OCI-LY3 (cell line): ENCODE results near the gene FGD2.
A peak's percentile ranks its signal among the peaks of the same experiment; 100 is the strongest.

ENCODE experiments used
- H2AFZ ChIP-seq: fragments of 200-600, 300-600 bp; shearing (Covaris generic); 2 replicates; pipeline ENCODE4 v1.6.0; 2014; ENCODE audit warnings: antibody characterized with exemption, low read depth, low read length
- H3K27ac ChIP-seq: fragments of 200-600, 300-600 bp; sonication (generic); 2 replicates; pipeline ENCODE4 v1.5.1; 2014; ENCODE audit warnings: mild to moderate bottlenecking, low read length, moderate library complexity, mixed read lengths
- H3K27me3 ChIP-seq: fragments of 200-600, 300-600 bp; sonication (generic); 2 replicates; pipeline ENCODE4 v1.6.1; 2014; ENCODE audit warnings: low read depth, low read length, mixed read lengths
- H3K36me3 ChIP-seq: fragments of 200-600, 300-600 bp; sonication (generic); replicated peaks from 2 replicates; pipeline ENCODE3; 2014; ENCODE audit warnings: low read depth, low read length, mixed read lengths
- H3K4me1 ChIP-seq: fragments of 300-600, 200-600 bp; sonication (generic); 2 replicates; pipeline ENCODE4 v1.6.1; 2014; ENCODE audit warnings: low read length, mixed read lengths
- H3K4me2 ChIP-seq: fragments of 200-600, 300-600 bp; sonication (generic); 2 replicates; pipeline ENCODE4 v1.6.1; 2014; ENCODE audit warnings: low read length, mixed read lengths
- H3K4me3 ChIP-seq: fragments of 300-600, 200-600 bp; sonication (generic); 2 replicates; pipeline ENCODE4 v1.5.1; 2014; ENCODE audit warnings: antibody characterized with exemption, mild to moderate bottlenecking, low read length, moderate library complexity
- H3K79me2 ChIP-seq: fragments of 300-600, 200-600 bp; shearing (Covaris generic); 2 replicates; pipeline ENCODE4 v1.6.1; 2014; ENCODE audit warnings: mild to moderate bottlenecking, low read length, mixed read lengths
- H3K9ac ChIP-seq: fragments of 300-600, 200-600 bp; shearing (Covaris generic); 2 replicates; pipeline ENCODE4 v1.6.0; 2014; ENCODE audit warnings: mild to moderate bottlenecking, low read length, moderate library complexity
- H3K9me3 ChIP-seq: fragments of 200-600, 300-600 bp; shearing (Covaris generic); 2 replicates; pipeline ENCODE4 v1.6.1; 2014; ENCODE audit warnings: low read length, mixed read lengths; ENCODE audit not compliant: insufficient read depth
- H4K20me1 ChIP-seq: fragments of 200-600, 300-600 bp; sonication (generic); 2 replicates; pipeline ENCODE4 v1.6.1; 2016; ENCODE audit warnings: low read length, mixed read lengths; ENCODE audit not compliant: insufficient read depth
- EZH2phosphoT487 ChIP-seq: fragments of 200-600 bp; shearing (Covaris generic); IDR thresholded peaks from 2 replicates; pipeline ENCODE4 v1.6.1; 2018; ENCODE audit warnings: antibody characterized with exemption, mixed run types, low read depth
- TF ChIP-seq, protein P1 (sequence below): fragments of 200-600, 300-600 bp; sonication (generic); IDR thresholded peaks from 2 replicates; pipeline ENCODE4 v1.5.1; 2014; ENCODE audit warnings: antibody characterized with exemption, low read length, low read depth

The FGD2 gene

DNA sequence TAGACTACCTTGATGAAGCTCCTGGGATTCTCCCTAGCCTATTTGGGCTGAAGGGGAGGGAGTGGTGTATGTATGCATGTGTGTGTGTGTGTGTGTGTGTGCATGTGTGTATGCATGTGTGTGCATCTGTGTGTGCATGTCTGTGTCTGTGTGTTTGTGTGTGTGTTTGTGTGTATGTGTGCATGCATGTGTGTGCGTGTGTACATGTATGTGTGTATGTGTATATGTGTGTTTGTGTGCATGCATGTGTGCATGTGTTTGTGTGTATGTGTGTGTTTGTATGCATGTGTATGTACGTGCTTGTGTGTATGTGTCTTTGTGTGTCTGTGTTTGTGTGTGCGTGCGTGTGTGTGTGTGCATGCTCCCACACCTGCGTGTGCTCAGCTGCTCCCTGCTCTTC, 15.4 kb downstream of the FGD2 start:
- no peak overlapping the region for H3K27ac ChIP-seq
- H3K9ac ChIP-seq, result no peak overlapping the region
- peaks cover 57% of the 10 kb centered on the region for H3K4me1 ChIP-seq
- no peak overlapping the region for H3K4me3 ChIP-seq
- no peaks in the 10 kb centered on the region for H3K9me3 ChIP-seq
- no peaks in the 10 kb centered on the region for H3K27me3 ChIP-seq
- H3K36me3 ChIP-seq, result peaks cover 80% of the 10 kb centered on the region
- TF ChIP-seq, protein P1, sequence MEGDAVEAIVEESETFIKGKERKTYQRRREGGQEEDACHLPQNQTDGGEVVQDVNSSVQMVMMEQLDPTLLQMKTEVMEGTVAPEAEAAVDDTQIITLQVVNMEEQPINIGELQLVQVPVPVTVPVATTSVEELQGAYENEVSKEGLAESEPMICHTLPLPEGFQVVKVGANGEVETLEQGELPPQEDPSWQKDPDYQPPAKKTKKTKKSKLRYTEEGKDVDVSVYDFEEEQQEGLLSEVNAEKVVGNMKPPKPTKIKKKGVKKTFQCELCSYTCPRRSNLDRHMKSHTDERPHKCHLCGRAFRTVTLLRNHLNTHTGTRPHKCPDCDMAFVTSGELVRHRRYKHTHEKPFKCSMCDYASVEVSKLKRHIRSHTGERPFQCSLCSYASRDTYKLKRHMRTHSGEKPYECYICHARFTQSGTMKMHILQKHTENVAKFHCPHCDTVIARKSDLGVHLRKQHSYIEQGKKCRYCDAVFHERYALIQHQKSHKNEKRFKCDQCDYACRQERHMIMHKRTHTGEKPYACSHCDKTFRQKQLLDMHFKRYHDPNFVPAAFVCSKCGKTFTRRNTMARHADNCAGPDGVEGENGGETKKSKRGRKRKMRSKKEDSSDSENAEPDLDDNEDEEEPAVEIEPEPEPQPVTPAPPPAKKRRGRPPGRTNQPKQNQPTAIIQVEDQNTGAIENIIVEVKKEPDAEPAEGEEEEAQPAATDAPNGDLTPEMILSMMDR, result no peak
- TF ChIP-seq EZH2phosphoT487, result no peak
- H3K4me2 ChIP-seq, result no peak overlapping the region
- peaks cover 16% of the 10 kb centered on the region for H4K20me1 ChIP-seq
- H2AFZ ChIP-seq, result no peak overlapping the region
- H3K79me2 ChIP-seq, result peaks cover 13% of the 10 kb centered on the region

DNA sequence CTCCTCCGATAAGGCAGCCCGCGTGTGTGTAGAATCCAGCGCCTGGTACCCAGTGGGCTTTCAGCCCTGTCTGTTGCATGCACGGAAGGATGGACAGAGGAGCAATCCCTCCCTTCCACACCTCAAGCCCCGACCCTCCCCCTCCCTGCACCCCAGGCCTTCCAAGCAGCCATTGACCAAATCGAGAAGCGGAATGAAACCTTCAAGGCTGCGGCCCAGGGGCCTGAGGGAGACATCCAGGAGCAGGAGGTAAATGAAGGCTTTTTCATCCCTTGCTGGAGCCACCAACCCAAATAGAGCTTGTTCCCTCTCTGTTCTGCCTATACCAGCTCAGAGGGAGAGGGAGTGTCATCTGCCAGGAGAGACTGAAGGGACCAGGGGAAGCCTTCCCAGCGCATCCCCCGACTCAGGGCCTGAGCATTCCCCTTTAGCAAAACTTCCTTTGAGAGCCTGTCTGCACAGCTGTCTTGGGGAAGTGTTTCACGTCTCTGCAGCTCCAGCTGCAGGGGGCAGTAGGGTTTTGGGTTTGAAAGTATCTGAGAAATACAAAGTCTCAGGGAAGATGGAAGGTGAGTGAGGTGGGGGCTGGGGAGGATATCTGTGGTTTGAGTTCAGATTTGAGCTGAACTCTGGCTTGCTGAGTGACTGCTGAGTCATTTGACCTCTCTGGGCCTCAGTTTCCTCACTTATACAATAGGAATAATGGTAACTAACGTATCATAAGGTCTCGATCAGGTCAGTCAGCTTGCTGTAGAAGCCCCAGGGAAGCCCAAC, 16.1 kb downstream of the FGD2 start:
- H3K36me3 ChIP-seq, result peaks cover 81% of the 10 kb centered on the region
- peak overlapping the region; percentile 20; the same call in 1 of the 2 replicates for H3K27ac ChIP-seq
- no peak overlapping the region for H3K4me2 ChIP-seq
- peaks cover 16% of the 10 kb centered on the region for H4K20me1 ChIP-seq
- H3K9me3 ChIP-seq, result no peaks in the 10 kb centered on the region
- H3K4me1 ChIP-seq, result peaks cover 57% of the 10 kb centered on the region
- peaks cover 13% of the 10 kb centered on the region for H3K79me2 ChIP-seq
- no peaks in the 10 kb centered on the region for H3K27me3 ChIP-seq
- H2AFZ ChIP-seq, result no peak overlapping the region
- H3K9ac ChIP-seq, result no peak overlapping the region
- TF ChIP-seq, protein P1, result peak; percentile 61
- no peak for TF ChIP-seq EZH2phosphoT487
- H3K4me3 ChIP-seq, result no peak overlapping the region

DNA sequence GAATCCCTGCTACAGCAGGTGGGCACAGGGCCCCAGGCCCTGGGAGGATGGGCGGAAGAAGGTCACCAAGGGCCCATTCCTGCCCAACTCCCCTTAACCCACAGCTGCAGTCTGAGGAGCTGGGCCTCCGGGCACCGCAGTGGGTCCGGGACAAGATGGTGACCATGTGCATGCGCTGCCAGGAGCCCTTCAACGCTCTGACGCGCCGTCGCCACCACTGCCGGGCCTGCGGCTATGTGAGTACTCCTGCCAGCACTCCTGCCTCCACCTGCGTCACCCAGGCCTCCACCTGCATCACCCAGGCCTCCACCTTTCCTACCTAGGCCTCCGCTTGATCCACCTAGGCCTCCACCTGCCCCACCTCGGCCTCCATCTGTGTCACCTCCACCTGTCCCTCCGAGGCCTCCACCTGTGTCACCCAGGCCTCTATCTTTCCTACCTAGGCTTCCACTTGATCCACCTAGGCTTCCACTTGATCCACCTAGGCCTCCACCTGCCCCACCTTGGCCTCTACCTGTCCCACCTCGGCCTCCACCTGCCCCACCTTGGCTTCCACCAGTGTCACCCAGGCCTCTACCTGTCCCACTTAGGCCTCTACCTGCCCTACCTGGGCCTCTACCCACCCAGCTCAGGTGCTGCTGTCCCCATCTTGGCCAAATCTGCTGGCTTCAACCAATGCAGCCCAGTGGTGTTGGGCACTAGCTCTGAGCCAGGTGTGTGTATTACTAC, 16.8 kb downstream of the FGD2 start:
- Histone ChIP-seq H2AFZ (no peak overlapping the region), H3K9me3 (no peaks in the 10 kb centered on the region), H3K4me1 (peaks cover 52% of the 10 kb centered on the region), H3K27me3 (no peaks in the 10 kb centered on the region), H3K4me3 (no peak overlapping the region), H3K36me3 (peaks cover 81% of the 10 kb centered on the region), H3K27ac (peak overlapping the region; percentile 20; the same call in 1 of the 2 replicates), H3K4me2 (no peak overlapping the region), H3K9ac (no peak overlapping the region), H3K79me2 (peaks cover 13% of the 10 kb centered on the region), H4K20me1 (peaks cover 14% of the 10 kb centered on the region)
- TF ChIP-seq EZH2phosphoT487, result no peak
- TF ChIP-seq, protein P1, result no peak

DNA sequence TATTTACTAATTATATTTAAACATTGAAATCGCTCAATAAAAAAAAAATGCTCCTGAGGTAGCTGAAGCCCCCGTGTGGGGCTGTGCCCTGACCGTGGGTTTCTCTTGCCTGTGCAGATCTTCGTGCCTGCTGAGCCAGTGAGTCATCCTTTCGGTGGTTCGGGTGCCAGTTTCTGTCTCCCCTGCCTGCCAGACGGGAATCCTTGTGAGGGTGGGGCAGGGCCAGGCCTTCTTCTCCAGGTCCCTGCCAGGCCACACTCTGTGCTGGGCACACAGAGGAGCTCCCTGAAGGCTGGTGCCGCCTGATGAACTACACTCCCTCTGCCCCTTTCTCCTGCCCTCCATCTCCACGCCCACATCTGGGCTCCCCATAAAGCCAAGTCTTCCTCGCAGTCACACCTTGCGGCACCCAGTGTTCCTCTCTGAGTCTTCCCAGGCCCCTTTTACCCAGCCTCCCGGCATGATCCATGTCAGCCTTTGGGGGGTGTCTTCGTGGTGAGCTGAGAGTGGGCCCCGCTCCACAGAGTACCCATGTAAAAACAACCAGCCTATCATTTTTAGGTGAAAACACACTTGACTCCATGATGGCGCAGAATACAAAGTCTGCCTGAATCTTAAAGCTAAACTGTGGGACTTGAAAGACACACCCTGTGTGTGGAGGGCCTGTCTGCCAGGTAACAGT, 19.3 kb downstream of the FGD2 start:
- Histone ChIP-seq H3K4me3 (no peak overlapping the region), H3K4me2 (no peak overlapping the region), H3K4me1 (peaks cover 40% of the 10 kb centered on the region), H2AFZ (no peak overlapping the region), H3K36me3 (peaks cover 86% of the 10 kb centered on the region), H3K27ac (peak overlapping the region; percentile 15), H4K20me1 (no peaks in the 10 kb centered on the region), H3K79me2 (0 out of 2 replicates have a peak, but pooled peaks cover 5% of the 10 kb centered on the region), H3K9ac (no peak overlapping the region), H3K27me3 (no peaks in the 10 kb centered on the region), H3K9me3 (no peaks in the 10 kb centered on the region)
- TF ChIP-seq EZH2phosphoT487, result no peak
- TF ChIP-seq, protein P1, result no peak
